ENCODE data around the gene ATP5PF. TPM values are rescaled to one million over a fixed set of nuclear protein-coding genes. Genes with fewer than 3 reads are reported as not detected.
"Not testable (repeated sequence)": the region's sequence is repeated elsewhere in the genome, so short reads cannot be mapped to it uniquely, and the experiment has no call there.

Gene ATP5PF, protein sequence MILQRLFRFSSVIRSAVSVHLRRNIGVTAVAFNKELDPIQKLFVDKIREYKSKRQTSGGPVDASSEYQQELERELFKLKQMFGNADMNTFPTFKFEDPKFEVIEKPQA
- 159 and 171 TPM in 2 replicates for polyA plus RNA-seq (2014; cell fraction: cytosol; rRNA removed)
- polyA plus RNA-seq (2014; cell fraction: nucleus; rRNA removed) = 124 and 139 TPM in 2 replicates

DNA sequence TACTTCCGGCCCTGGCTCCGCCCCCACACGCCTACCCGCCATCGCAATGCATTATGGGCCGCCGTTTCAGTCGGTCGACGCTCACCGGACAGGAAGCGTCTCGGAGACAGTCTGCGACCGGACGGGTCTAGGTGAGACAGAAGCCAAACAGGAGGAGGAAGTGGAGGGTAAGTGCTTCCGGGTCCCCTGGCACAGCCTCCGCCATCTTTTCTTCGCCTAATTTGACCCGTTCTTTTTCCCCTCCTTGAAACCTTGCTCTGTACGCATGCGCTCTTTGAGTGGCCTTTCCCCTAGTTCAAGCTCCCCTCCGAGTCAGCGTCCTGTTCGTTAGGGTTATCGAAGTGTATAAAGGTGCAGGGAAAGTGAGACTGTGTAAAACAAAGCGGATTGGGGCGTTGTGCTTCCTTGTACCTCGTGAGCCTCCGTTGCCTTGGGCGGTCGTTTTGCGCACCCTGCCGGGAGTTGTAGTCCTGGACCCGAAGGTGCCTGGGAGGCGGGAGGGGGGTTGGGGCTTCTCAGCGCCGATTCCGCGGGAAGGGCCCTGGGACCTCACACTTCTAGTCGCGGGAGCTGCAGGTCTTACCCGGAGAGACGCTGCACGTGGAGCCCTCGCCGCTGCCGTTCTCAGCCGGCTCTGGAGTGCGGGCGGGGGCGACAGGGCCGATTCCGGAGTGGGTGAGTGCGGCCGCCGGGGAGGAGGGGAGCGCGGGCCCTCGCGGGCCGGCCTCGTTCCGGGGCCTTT lies at the start of gene ATP5PF, which contains the start of gene GABPA:
ATP5PF (minus strand) TSS at position 1 of the 742 bp plus-strand sequence. CDS start 5,110 bp downstream, outside the sequence.
GABPA (plus strand) TSS at position 69 of the 742 bp plus-strand sequence. CDS start 6,627 bp downstream, outside the sequence.
- DNase-seq (ENCODE audit: low spot score) = peak; percentile 99

DNA sequence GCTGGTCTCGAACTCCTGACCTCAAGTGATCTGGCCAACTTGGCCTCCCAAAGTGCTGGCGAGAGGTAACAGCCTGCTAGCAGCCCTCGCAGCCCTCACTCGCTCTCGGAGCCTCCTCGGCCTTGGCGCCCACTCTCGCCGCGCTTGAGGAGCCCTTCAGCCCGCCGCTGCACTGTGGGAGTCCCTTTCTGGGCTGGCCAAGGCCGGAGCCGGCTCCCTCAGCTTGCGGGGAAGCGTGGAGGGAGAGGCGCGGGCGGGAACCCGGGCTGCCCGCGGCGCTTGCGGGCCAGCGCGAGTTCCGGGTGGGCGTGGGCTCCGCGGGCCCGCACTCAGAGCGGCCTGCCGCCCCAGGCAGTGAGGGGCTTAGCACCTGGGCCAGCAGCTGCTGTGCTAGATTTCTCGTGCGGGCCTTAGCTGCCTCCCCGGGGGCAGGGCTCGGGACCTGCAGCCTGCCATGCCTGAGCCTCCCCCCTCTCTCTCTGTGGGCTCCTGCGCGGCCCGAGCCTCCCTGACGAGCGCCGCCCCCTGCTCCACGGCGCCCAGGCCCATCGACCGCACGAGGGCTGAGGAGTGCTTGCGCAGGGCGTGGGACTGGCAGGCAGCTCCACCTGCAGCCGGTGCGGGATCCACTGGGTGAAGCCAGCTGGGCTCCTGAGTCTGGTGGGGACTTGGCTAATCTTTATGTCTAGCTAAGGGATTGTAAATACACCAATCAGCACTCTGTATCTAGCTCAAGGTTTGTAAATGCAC lies 43.6 kb upstream of the ATP5PF start:
- DNase-seq (ENCODE audit: low spot score) = not testable (repeated sequence)

DNA sequence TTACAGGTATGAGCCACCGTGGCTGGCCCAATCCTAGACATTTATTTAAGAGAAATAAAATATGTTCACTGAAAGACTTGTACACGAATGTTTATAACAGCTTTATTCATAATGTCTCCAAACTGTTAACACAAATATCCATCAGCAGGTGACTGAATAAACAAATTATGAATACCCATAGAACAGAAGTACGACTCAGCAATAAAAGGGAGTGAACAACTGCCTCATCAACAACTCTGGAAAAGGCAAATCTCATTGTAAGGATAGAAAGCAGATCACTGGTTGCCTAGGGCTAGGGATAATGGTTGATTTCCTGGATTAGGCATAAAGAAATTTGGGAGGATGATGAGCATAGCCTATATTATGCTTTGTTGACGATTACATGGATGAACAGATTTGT lies 41.7 kb upstream of the ATP5PF start:
- no peak for DNase-seq (ENCODE audit: low spot score)

DNA sequence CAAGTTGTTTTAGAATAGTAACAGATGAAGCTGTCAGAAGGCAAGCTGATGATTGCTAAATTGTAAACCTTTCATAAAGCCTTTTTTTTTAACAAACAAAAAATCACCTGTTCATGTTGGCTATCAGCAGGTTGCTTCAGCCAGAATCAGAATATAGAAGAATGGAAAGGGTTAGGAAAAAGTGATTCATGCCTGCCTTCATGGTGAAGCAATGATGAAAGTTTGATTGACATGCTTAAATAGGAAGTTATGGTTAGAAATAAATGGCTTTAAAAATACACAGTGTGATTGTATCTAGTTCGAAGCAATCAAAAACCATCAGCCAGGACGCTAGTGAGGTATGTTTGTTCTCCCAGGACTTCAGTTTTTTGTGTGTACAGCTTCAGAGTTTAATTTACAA lies 38.0 kb upstream of the ATP5PF start:
- no peak for DNase-seq (ENCODE audit: low spot score)

DNA sequence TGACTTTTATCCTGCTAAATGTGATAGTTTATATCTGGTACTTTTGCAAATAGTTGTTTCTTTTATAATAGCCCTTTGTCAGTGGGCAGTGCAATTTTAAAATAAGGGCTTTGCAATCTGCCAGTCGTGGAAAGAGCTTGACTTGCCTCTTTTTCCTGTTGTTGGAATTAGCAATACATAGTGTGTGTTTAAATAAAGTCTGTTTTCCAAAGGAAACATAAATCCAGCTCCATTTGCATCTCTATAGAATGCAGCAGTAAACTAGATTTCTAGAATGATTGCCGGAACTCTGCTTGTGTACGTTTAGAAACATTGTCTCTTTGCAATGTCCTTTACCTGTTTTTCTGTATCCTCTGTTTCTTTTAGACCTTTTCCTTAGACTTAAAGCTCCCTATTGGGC lies 33.2 kb upstream of the ATP5PF start:
- DNase-seq (ENCODE audit: low spot score) = no peak

DNA sequence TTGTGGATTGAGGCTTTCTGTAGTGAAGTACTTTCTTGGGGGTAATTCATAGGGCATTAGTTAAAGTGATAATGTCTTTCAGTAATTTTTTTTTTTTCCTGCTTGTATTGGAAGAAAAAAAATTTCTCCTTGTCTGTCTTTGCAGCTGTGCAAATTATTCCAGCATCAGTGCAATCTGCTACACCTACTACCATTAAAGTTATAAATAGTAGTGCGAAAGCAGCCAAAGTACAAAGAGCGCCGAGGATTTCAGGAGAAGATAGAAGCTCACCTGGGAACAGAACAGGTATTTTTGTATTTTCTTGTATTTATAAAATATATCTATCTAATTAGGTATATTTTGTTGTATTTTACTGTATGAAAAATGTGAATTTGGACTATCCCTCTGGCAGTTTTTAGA lies 29.4 kb upstream of the ATP5PF start:
- DNase-seq (ENCODE audit: low spot score) = no peak

DNA sequence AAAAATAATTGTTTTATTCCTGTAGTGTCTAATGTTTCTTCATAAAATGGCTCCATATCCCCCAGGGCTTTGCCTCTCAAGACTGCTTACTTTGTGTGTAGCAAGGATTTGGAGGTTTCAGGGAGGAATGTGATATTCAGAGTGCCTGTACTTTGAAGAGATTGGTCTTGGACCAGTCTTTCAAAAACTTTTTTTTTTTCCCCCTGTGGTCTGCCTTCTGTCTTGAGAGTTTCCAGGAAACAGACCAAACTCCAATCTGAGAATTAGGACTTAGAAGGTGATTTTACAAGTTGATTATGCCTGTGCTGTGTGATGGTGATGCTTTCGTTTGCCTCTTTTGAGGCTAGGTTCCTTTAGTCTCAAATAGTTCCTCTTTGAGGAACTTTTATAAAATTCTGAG lies 26.0 kb upstream of the ATP5PF start:
- DNase-seq (ENCODE audit: low spot score) = no peak

DNA sequence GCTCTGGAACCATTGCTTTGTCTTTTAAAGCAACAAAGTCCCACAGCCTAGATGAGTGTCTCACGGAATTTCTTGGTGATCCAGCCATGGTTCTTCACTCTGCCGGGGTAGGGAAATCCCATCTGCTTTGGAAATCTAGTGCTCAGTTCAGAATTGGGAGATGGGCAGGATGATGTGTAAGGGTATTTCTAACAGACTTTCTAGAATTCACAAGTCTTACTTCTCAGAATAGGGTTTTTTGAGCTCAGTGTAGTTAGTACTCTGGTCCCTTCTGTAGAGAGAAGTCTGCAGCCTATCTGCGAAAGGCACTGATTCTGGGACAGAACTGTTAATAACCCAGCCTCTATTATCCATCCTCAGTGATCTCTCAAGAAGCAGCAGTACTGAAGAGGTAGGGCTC lies 25.4 kb upstream of the ATP5PF start:
- DNase-seq (ENCODE audit: low spot score) = no peak

DNA sequence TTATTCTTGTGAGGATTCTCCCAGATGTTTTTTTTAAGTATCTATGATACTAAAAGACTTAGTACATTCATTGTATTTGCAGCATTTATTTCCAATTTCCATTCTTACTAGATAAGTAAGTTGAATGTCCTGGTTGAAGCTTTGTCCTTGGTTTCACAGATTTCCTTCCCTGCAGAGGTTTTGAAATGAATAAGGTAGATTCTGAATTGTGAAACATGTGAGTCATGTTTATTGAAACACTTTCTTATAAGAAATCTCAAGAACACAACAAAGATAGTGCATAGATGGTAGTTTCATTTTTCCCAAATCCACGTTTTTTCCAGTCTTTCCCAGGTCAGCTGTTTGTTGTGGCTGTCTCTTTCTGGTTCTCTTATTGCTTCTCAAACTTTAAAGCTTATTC lies 24.9 kb upstream of the ATP5PF start:
- no peak for DNase-seq (ENCODE audit: low spot score)

DNA sequence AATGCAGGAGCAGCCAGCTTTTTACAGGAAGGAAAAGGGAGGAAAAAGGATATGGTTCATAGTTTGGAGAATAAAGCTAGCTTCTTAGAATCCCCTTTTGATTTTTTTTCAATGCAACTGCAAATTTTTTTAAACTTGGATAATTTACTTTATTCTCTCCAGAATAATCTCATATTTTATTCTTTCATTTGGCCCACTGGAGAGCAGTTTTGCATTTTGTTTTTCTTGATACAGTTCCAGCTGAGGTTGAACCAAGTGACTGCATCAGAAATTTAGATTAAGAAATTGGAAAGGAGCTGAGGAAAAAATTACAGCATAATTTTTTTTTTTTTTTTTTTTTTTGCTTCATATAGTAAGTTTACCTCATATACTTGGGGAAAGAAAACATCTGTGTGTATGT lies 22.8 kb upstream of the ATP5PF start:
- no peak for DNase-seq (ENCODE audit: low spot score)

DNA sequence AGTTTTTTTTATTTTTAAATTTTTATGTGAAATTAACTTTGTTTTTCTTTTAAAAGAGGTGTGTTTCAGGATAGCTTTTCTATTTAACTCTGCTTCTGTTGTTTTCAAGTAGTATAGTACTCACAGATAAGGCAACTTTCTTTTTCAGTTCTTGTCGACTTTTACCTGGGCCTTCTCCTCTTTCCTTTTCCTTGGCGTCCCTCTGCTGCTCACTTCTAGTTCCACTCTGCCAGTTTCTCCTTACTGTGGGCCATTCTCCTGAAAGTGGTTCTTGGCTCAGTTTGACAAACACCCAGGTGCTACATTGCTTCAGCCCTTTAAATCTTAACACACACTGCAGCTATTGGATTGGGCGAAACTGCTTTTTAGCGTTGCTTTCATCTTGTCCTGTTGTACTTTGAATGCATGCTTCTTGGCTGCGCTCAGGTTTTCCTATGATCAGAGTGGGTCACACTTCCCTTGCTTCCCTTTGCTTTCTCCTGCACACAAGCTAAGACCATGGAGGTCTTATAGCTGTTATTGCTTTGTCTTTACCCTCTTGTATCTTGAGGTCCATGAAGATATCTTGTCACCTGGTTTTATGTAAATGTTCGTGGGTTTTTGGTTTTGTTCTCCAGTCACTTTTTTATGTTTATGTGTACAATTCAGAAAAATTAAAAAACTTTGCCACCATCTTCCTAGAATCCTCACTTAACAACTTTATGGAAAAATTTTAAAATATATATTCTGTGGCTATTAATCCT lies 21.7 kb upstream of the ATP5PF start:
- DNase-seq (ENCODE audit: low spot score) = no peak

DNA sequence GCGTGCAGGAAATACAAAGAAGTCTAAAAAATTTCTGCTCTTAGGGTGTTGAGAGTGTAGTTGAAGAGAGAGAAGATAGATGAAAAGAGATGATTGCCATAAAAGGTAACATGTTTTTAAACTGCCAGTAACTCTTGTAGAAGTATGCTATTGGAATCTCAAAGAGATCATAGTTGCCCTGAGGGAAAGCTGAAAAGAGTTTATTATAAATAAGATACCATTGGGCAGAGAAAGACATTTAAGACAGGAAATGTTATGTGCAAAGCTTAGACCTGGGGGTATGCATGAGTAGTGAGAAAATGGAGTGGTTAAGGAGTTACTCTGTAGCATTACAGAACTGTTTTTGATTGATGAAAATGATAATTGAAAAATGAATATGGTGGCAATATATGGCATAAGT lies 17.7 kb upstream of the ATP5PF start:
- DNase-seq (ENCODE audit: low spot score) = no peak

DNA sequence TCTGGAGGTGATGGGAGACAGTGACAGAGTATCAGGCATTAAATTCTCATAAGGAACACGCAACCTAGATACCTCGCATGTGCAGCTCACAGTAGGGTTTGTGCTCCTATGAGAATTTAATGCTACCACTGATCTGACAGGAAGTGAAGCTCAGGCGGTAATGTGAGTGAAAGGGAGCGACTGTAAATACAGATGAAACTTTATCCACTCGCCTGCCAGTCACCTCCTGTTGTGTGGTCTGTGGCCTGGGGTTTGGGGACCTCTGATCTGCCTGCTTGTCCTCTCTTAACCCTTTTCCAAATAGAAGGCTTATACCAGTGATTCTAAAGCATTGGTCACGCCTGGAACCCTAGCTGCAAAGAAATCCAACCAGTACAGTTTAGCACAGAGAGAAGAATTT lies 15.4 kb upstream of the ATP5PF start:
- DNase-seq (ENCODE audit: low spot score) = no peak

DNA sequence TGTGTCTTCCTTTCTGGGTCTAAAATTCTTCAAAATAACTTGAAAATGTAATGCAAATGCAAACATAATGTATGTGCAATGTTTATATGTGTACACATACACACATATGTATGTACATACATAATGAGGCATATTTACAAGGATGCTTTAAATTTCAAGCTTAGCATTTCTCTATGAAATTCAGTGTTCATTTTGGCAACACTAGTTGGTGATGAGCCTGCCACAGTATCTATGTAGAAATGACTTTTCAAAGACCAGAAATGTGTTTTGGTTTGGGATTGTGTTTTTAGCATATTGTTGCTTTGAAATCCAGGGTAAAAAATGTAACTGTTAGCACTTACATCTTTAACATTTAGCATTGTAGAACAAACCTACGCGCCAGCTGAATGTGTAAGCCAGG lies 10.2 kb upstream of the ATP5PF start:
- no peak for DNase-seq (ENCODE audit: low spot score)

DNA sequence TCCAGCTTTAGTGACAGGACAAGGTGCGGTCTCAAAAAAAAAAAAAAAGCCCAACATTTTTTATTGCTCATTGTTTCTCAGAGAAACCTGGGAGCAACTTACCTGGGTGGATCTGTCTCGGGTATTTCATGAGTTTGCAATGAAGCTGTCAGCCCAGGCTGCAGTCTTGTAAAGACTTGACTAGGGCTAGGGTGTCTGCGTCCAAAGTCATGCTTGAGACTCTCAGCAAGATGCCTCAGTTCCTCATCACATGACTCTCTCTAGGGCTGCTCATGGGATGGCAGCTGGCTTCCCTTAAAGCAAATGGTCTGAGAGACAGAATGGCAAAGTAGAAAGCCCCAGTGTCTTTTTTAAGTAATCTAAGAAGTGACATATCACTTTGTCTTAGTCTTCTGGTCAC lies 8.2 kb upstream of the ATP5PF start:
- no peak for DNase-seq (ENCODE audit: low spot score)

DNA sequence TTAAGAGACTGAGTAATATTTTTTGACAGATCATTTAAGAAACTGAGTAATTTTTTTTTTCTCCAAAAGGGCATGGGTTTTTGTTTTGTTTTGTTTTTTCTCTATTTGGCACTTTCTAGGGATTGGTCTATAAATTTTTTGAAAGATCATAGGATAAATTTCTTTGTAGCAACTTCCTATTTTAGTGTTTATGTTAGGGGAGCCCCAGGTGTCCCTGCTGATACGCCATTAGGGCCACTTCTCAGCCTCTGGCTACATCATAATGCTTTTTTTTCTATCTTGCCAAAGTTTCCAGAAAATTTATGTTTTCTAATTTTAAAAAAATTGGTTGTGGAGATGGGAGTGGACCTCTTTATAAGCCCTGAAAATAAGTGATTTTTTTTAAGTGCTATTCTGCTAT lies 2.7 kb upstream of the ATP5PF start:
- DNase-seq (ENCODE audit: low spot score) = no peak

DNA sequence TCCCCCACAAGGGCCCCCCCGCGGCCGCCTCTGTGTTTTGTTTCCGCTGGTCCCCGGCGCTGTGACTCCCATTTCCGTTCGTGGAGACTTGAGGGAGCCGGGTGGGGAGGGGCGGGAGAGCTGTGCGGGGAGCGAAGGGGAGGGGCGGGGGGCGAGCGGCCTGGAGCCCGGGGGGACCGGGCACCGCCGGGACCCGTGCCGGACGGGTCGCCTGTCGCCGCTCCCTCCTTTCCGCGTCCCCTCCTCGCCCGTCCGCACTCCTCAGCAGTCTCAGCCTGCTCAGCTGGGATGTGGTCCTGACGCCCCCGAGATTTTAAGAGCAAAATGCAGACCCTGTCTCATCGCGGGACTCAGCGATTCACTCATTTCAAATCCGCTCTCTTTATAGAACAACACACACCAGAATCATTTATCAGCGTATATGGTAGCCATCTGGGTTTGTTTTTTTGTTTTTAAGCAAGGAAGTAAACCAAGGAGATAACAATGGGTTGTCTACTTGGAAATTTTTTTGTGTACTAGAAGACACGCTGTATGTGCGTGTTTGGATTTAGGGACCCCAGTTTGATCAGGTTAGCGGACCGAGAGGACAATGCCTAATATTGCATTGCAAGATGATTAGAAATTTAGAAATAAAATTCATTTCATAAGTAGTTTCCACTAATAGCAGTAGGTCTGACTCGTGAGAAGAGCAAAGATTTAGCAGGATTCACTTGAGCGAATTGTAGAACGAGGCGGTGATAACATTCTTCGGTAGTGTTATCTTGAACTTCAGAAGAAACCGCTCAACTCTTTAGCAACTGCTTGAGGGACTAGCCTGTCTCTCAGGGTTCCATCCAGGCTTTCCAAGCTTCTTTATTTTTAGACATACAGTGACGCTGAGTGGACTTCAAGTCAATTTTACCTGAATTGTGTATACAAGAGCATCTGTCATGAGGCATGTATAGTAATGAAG lies 1.2 kb upstream of the ATP5PF start:
- peak; percentile 86 for DNase-seq (ENCODE audit: low spot score)

DNA sequence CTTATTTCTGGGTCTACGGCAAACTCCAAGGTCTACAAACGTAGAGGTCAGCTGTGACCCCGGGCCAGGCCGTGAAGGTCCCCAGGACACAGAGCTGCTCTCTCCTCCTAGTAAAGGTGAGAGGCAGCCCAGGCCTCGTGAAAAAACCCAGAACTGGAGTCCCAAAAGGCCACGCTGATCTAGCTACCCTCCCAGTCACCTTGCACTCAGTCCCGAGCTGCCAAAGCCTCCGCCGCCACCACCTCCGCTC lies 125 bp downstream of the ATP5PF start:
- no peak for DNase-seq (ENCODE audit: low spot score)

DNA sequence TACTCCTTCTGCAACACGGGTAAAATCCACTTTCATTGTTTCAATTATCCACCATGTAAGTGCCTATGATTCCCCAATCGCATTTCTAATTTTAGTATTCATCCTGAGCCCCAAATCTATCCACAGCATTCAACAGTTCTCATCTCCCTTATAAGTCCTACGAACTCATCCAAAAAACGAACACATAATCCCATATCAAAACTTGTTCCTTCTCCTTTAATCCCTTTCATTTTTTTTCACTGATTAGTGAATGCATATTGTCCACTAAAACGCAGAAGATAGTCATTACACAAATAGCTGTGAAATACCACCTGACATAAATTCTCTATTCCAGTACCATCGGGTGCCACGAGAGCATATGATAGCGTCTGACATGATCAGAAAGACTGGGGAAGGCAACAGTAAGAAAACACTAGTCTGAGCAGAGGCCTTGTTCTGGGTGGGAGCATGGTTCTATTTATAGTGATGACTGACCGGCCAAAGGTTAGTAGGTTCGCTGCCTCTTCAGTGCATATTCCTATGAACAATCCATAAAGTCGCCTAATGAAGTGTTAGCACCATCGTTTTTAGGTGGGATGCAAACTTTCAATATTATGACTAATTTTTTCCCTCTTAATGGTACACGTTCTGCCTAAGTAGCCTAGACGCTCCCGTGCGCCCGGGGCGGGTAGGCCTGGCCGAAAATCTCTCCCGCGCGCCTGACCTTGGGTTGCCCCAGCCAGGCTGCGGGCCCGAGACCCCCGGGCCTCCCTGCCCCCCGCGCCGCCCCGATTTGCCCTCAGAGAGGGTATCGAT lies 648 bp downstream of the ATP5PF start:
- DNase-seq (ENCODE audit: low spot score) = no peak

DNA sequence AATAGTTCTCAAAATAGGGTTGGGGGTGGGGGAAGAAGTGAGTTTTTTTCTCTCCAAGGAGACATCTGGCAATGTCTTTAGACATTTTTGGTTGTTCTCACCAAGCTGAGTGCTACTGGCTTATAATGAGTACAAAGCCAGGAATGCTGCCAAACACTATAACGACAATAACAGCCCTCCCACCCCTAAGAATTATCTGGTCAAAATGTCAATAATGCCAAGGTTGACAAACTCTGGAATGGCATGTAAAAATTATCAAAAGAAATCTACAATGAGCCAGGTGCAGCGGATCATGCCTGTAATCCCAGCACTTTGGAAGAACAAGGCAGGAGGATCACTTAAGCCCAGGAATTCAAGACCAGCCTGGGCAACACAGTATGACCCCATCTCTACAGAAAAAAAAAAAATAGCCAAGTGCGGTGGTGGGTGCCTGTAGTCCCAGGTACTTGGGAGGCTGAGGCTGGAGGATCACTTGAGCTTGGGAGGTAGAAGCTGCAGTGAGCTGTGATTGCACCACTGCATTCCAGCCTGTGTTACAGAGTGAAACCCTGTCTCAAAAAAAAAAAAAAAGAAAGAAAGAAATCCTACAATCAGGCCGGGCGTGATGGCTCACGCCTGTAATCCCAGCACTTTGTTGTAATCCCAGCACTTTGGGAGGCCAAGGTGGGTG lies 2.5 kb downstream of the ATP5PF start:
- no peak for DNase-seq (ENCODE audit: low spot score)
